Measurements from ENCODE around the gene RASD2. TPM values are rescaled to one million over a fixed set of nuclear protein-coding genes. Genes with fewer than 3 reads are reported as not detected.

The RASD2 gene
- total RNA-seq, 1 donor from 2014 or later = not detected

DNA sequence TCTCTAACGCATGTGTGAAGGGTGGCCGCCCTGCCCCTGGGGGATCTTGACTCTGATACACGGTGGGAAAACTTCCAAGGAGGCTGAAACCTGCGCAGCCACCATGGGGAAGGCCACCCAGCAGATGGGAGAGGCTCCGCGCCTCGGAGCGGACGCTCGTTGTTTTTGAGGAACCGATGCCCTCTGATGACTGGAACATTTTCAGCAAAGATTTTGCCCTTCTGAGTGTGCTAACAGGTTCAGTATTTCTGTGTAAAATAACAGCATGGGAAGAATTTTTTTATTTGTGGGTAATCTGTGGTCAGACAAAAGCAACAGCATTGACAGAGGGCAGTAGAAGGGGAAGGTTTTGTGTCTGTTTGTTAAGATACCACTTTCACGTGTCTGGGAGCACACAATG is 59.8 kb downstream of the RASD2 start:
- no peaks in the 10 kb centered on the region for H3K36me3 Mint-ChIP-seq (ENCODE audit: low read depth)
- no peaks in the 10 kb centered on the region for H3K9me3 Mint-ChIP-seq
- H3K4me3 Mint-ChIP-seq = no peak overlapping the region
- no peaks in the 10 kb centered on the region for H3K27me3 Mint-ChIP-seq (ENCODE audit: low read depth)
- H3K4me1 Mint-ChIP-seq = peaks cover 10% of the 10 kb centered on the region
- no peak overlapping the region for H3K27ac Mint-ChIP-seq (ENCODE audit: unreplicated experiment)
- TF ChIP-seq, protein P1, sequence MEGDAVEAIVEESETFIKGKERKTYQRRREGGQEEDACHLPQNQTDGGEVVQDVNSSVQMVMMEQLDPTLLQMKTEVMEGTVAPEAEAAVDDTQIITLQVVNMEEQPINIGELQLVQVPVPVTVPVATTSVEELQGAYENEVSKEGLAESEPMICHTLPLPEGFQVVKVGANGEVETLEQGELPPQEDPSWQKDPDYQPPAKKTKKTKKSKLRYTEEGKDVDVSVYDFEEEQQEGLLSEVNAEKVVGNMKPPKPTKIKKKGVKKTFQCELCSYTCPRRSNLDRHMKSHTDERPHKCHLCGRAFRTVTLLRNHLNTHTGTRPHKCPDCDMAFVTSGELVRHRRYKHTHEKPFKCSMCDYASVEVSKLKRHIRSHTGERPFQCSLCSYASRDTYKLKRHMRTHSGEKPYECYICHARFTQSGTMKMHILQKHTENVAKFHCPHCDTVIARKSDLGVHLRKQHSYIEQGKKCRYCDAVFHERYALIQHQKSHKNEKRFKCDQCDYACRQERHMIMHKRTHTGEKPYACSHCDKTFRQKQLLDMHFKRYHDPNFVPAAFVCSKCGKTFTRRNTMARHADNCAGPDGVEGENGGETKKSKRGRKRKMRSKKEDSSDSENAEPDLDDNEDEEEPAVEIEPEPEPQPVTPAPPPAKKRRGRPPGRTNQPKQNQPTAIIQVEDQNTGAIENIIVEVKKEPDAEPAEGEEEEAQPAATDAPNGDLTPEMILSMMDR (conservative IDR thresholded peaks at IDR 0.05) = no peak
- no peak for DNase-seq (ENCODE audit: low read depth, low spot score)

DNA sequence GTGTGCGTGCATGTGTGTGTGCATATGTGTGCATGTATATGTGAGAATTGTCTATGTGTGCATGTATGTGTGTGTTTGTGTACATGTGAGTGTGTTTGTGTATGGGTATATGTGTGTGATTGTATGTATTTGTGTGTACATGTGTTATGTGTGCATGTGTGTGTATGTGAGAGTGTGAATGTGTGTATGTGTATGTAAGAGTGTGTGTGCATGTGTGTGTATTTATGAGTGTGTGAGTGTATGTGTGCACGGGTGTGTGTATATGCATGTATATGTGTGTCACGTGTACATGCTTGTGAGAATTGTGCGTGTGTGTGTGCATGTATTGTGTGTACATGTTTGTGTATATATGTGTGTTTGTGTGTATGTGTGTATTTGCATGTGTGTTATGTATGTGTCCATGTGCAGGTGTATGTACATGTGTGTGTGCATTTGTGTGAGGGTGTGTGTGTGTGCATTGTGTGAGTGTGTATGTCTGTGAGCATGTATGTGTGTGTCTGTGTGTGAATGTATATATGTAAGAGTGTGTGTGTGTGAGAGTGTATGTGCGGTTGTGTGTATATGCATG is 60.5 kb downstream of the RASD2 start:
- no peak overlapping the region for H3K27ac Mint-ChIP-seq (ENCODE audit: unreplicated experiment)
- H3K36me3 Mint-ChIP-seq (ENCODE audit: low read depth) = no peaks in the 10 kb centered on the region
- H3K4me1 Mint-ChIP-seq = peaks cover 7% of the 10 kb centered on the region
- no peak overlapping the region for H3K4me3 Mint-ChIP-seq
- DNase-seq (ENCODE audit: low read depth, low spot score) = no peak
- H3K27me3 Mint-ChIP-seq (ENCODE audit: low read depth) = no peaks in the 10 kb centered on the region
- H3K9me3 Mint-ChIP-seq = no peaks in the 10 kb centered on the region
- TF ChIP-seq, protein P1 (conservative IDR thresholded peaks at IDR 0.05) = no peak

DNA sequence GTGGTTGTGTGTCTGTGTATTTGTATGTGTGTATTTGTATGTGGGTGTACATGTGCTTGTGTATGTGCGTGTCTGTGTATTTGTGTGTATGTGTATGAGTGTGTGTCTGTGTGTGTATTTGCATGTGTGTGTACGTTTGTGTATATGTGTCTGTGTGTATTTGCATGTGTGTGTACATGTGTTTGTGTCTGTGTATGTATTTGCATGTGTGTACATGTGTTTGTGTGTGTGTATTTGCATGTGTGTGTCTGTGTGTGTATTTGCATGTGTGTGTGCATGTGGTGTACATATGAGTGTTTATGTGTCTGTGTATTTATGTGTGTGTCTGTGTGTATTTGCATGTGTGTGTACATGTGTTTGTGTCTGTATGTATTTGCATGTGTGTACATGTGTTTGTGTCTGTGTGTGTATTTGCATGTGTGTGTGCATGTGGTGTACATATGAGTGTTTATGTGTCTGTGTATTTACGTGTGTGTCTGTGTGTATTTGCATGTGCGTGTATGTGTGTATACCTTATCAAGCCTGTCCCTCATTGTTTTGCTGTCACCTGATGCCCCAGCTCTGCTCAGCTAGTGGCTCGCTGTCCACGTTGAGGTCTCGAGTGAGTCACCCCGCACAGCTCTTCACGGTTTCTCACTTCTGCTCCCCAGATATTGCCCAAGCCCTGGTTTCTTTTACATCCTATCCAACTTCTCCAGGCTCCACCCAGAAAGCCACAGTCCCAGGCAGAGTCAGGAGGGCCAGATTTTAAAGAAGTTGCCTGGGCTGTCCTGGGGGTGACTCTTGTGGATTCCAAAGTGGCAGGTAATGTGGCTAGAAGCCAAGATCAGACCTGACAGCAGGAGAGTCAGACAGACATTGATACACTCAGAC is 61.3 kb downstream of the RASD2 start:
- H3K4me3 Mint-ChIP-seq = no peak overlapping the region
- no peak overlapping the region for H3K27ac Mint-ChIP-seq (ENCODE audit: unreplicated experiment)
- TF ChIP-seq, protein P1 (conservative IDR thresholded peaks at IDR 0.05) = no peak
- H3K27me3 Mint-ChIP-seq (ENCODE audit: low read depth) = no peaks in the 10 kb centered on the region
- H3K9me3 Mint-ChIP-seq = no peaks in the 10 kb centered on the region
- no peak for DNase-seq (ENCODE audit: low read depth, low spot score)
- no peaks in the 10 kb centered on the region for H3K36me3 Mint-ChIP-seq (ENCODE audit: low read depth)
- H3K4me1 Mint-ChIP-seq = peaks cover 6% of the 10 kb centered on the region

Other genes with a start within 250 kb of the RASD2 start
- 24.6 and 24.7 TPM in 2 replicates for gene TOM1, start 240.9 kb upstream of the RASD2 start, total RNA-seq
- gene HMOX1, start 159.7 kb upstream of the RASD2 start, total RNA-seq = 2.2 and 2.4 TPM in 2 replicates
- gene MCM5, start 140.7 kb upstream of the RASD2 start, total RNA-seq = 174 and 187 TPM in 2 replicates
- gene MB, start 76.5 kb downstream of the RASD2 start, total RNA-seq = not detected in 2 replicates
- gene APOL6, start 107.6 kb downstream of the RASD2 start, total RNA-seq = 0.02 TPM in 1 of 2 replicates, not detected in the other
- gene APOL5, start 177.0 kb downstream of the RASD2 start, total RNA-seq = not detected in 2 replicates

All from neural crest cell (in vitro differentiated cells).